DMS53 treated with DMSO at 0.1 percent for 48 hours (cell line): ENCODE measurements around the gene ERFE.

Experiments
- DNase-seq: peaks from one replicate; lab custom pipeline; 2025; ENCODE audit not compliant: unreplicated experiment; lab: John Stamatoyannopoulos, UW

Gene ERFE

GRCh38 chr2:238138331-238139195, 20.2 kb upstream of the ERFE start, which contains the start of gene KLHL30:
TSS of gene KLHL30 (plus strand) at chr2:238138668. CDS start at chr2:238140755, 2,087 bp downstream.
- no peak for DNase-seq

- no peak for DNase-seq
These were observed 19.4 kb upstream of the ERFE start for GRCh38 chr2:238139196-238140039.

GRCh38 chr2:238140040-238140439, 18.7 kb upstream of the ERFE start:
- DNase-seq: no peak

- DNase-seq: no peak
These were observed 17.8 kb upstream of the ERFE start for GRCh38 chr2:238140721-238141540.

- DNase-seq: peak; percentile 47
These were observed 17.0 kb upstream of the ERFE start for GRCh38 chr2:238141541-238142318.

- DNase-seq: no peak
These were observed 16.2 kb upstream of the ERFE start for GRCh38 chr2:238142382-238143205.

GRCh38 chr2:238143239-238143951, 15.4 kb upstream of the ERFE start:
- DNase-seq: peak; percentile 17

- no peak for DNase-seq
These were observed 14.5 kb upstream of the ERFE start for GRCh38 chr2:238144262-238144661.

- DNase-seq: no peak
These were observed 13.7 kb upstream of the ERFE start for GRCh38 chr2:238145046-238145445.

GRCh38 chr2:238145851-238146250, 12.9 kb upstream of the ERFE start:
- no peak for DNase-seq

- no peak for DNase-seq
These were observed 11.8 kb upstream of the ERFE start for GRCh38 chr2:238146884-238147544.

- no peak for DNase-seq
These were observed 9.8 kb upstream of the ERFE start for GRCh38 chr2:238148981-238149380.

GRCh38 chr2:238149841-238150572, 8.8 kb upstream of the ERFE start:
- no peak for DNase-seq

- DNase-seq: no peak
These were observed 8.1 kb upstream of the ERFE start for GRCh38 chr2:238150686-238151085.

GRCh38 chr2:238151205-238151604, 7.6 kb upstream of the ERFE start:
- DNase-seq: no peak

- no peak for DNase-seq
These were observed 7.0 kb upstream of the ERFE start for GRCh38 chr2:238151628-238152235.
